Liver (tissue), 9 donors: ENCODE results near the gene ZNF274. TPM values are rescaled to one million over a fixed set of nuclear protein-coding genes. Genes with fewer than 3 reads are reported as not detected.
A peak's percentile ranks its signal among the peaks of the same experiment; 100 is the strongest.

Source experiments
- DNase-seq: peaks from one replicate; pipeline ENCODE4 v3.0.0-alpha.2; 2017; ENCODE audit warnings: low spot score
- H3K27ac ChIP-seq, 2 donors: one replicate each; pipeline ENCODE4 v1.7.0; 2013; ENCODE audit warnings: inconsistent platforms in 2 of 2, low read length in 2 of 2, control low read depth in 1 of 2, low read depth in 1 of 2, mild to moderate bottlenecking in 1 of 2
- H3K27me3 ChIP-seq, 4 donors: one replicate each; pipeline versions ENCODE4 v1.6.1 to v1.7.0; 2013; ENCODE audit warnings: low read length in 3 of 4, inconsistent platforms in 1 of 4, mild to moderate bottlenecking in 1 of 4, moderate library complexity in 1 of 4; ENCODE audit not compliant: control insufficient read depth in 4 of 4, insufficient read depth in 4 of 4
- H3K36me3 ChIP-seq, 4 donors: one replicate each; pipeline versions ENCODE4 v1.6.1 to v1.7.0; 2013; ENCODE audit warnings: low read length in 3 of 4, mild to moderate bottlenecking in 3 of 4, low read depth in 1 of 4, moderate library complexity in 1 of 4; ENCODE audit not compliant: control insufficient read depth in 4 of 4, insufficient read depth in 3 of 4
- H3K4me1 ChIP-seq, 4 donors: one replicate each; pipeline versions ENCODE4 v1.6.1 to v1.7.0; 2013; ENCODE audit warnings: low read length in 3 of 4, mild to moderate bottlenecking in 3 of 4, moderate library complexity in 1 of 4; ENCODE audit not compliant: control insufficient read depth in 4 of 4, insufficient read depth in 4 of 4
- H3K4me3 ChIP-seq, 3 donors: one replicate each; pipeline versions ENCODE4 v1.6.1 to v1.7.0; 2013; ENCODE audit warnings: low read length in 3 of 3, control low read depth in 1 of 3, low read depth in 1 of 3, mild to moderate bottlenecking in 1 of 3
- H3K9ac ChIP-seq, 2 donors: one replicate each; pipeline ENCODE4 v1.7.0; 2013; ENCODE audit warnings: low read length in 2 of 2, mild to moderate bottlenecking in 2 of 2, moderate library complexity in 2 of 2, control low read depth in 1 of 2, low read depth in 1 of 2
- H3K9me3 ChIP-seq, 4 donors: one replicate each; pipeline versions ENCODE4 v1.6.1 to v1.7.0; 2013; ENCODE audit warnings: low read length in 3 of 4; ENCODE audit not compliant: control insufficient read depth in 4 of 4
- ATF3 ChIP-seq: IDR thresholded peaks from 2 replicates; pipeline ENCODE4 v1.6.1; 2016; ENCODE audit warnings: antibody characterized with exemption
- CTCF ChIP-seq: fragments of 150-350 bp; IDR thresholded peaks from 2 replicates; pipeline ENCODE4 v1.5.1; 2017; ENCODE audit warnings: improper control_type of control experiment, low read depth, low read length; ENCODE audit not compliant: missing input control
- EGR1 ChIP-seq, 2 donors: IDR thresholded peaks; 2 replicates each; pipeline ENCODE4 v1.6.1; 2016 to 2018; ENCODE audit warnings: antibody characterized with exemption in 2 of 2, low read depth in 2 of 2
- FOXA1 ChIP-seq: IDR thresholded peaks from 2 replicates; pipeline ENCODE4 v1.6.1; 2016; ENCODE audit warnings: antibody characterized with exemption
- FOXA2 ChIP-seq: IDR thresholded peaks from 2 replicates; pipeline ENCODE4 v1.6.1; 2016; ENCODE audit warnings: antibody characterized with exemption
- GABPA ChIP-seq, 2 donors: IDR thresholded peaks in 1 of 2; conservative IDR thresholded peaks in 1 of 2; 2 replicates each; pipeline ENCODE4 v1.6.1; 2016; ENCODE audit warnings: antibody characterized with exemption in 2 of 2, mild to moderate bottlenecking in 1 of 2, moderate library complexity in 1 of 2
- HNF4A ChIP-seq, 2 donors: conservative IDR thresholded peaks; 2 replicates each; pipeline ENCODE4 v1.6.1; 2016; ENCODE audit warnings: antibody characterized with exemption in 2 of 2, mild to moderate bottlenecking in 2 of 2
- HNF4G ChIP-seq: IDR thresholded peaks from 2 replicates; pipeline ENCODE4 v1.6.1; 2016; ENCODE audit warnings: antibody characterized with exemption
- JUND ChIP-seq, 2 donors: IDR thresholded peaks; 2 replicates each; pipeline ENCODE4 v1.6.1; 2016; ENCODE audit warnings: antibody characterized with exemption in 2 of 2
- MAX ChIP-seq: IDR thresholded peaks from 2 replicates; pipeline ENCODE4 v1.6.1; 2016; ENCODE audit warnings: antibody characterized with exemption
- NR2F2 ChIP-seq: IDR thresholded peaks from 2 replicates; pipeline ENCODE4 v1.6.1; 2016; ENCODE audit warnings: antibody characterized with exemption
- REST ChIP-seq: IDR thresholded peaks from 2 replicates; pipeline ENCODE4 v1.6.1; 2016; ENCODE audit warnings: antibody characterized with exemption, mild to moderate bottlenecking
- RXRA ChIP-seq, 2 donors: IDR thresholded peaks; 2 replicates each; pipeline ENCODE4 v1.6.1; 2017 to 2018; ENCODE audit warnings: antibody characterized with exemption in 2 of 2, mild to moderate bottlenecking in 1 of 2
- SP1 ChIP-seq: IDR thresholded peaks from 2 replicates; pipeline ENCODE4 v1.6.1; 2018; ENCODE audit warnings: antibody characterized with exemption, mild to moderate bottlenecking
- TAF1 ChIP-seq: conservative IDR thresholded peaks from 2 replicates; pipeline ENCODE4 v1.6.1; 2016; ENCODE audit warnings: antibody characterized with exemption, mild to moderate bottlenecking
- ZBTB33 ChIP-seq: IDR thresholded peaks from 2 replicates; pipeline ENCODE4 v1.6.1; 2016; ENCODE audit warnings: antibody characterized with exemption
- WGBS: extraction: QIAGEN DNeasy Blood & Tissue Kit; methylation state at CpG from one replicate; pipeline ENCODE4 v1.1.7; 2013; 5-methylcytosine and 5-hydroxymethylcytosine counted together
- polyA plus RNA-seq, 2 donors: library from polyadenylated mRNA; stranded (reverse) in 1 of 2; unstranded in 1 of 2; fragments of 200-250 nt in 1 of 2; fragments of >200 nt in 1 of 2; fragmentation: Nextera tagmentation in 1 of 2; extraction: Ambion mirVana in 1 of 2; gene quantifications; one replicate each; pipeline versions ENCODE4 v1.2.1 to v1.2.3, GENCODE V29; 2013 to 2015
- total RNA-seq, 2 donors: library from RNA; depleted of rRNA; stranded (reverse); fragments of >200 nt; gene quantifications; one replicate each; pipeline ENCODE4 v1.2.3, GENCODE V29; 2014
- donor health status: healthy.
- donor health status: healthy.
- donor health status: healthy.
- donor health status: healthy.
- donor health status: healthy.

ZNF274 gene
- total and polyA plus RNA-seq, 4 donors, result 5.7 to 18.2 (median 11.9) TPM

GRCh38 chr19:58182577-58182988, 278 bp upstream of the ZNF274 start:
- Histone ChIP-seq H3K4me1 (peaks cover 0 to 13% (median 4%) of the 10 kb centered on the region in 4 donors), H3K9ac (no peak overlapping the region), H3K27me3 (no peaks in the 10 kb centered on the region), H3K4me3 (peak overlapping the region; percentile 65 to 95 (median 72)), H3K27ac (peak overlapping the region; percentile 99 to 100), H3K9me3 (peaks cover 41 to 62% (median 46%) of the 10 kb centered on the region in 4 donors), H3K36me3 (peaks cover 10 to 41% (median 28%) of the 10 kb centered on the region in 4 donors)
- no peak for DNase-seq
- no peak for TF ChIP-seq RXRA (IDR thresholded peaks at IDR 0.05)
- TF ChIP-seq JUND (IDR thresholded peaks at IDR 0.05), result no peak
- TF ChIP-seq MAX, result no peak
- no peak for TF ChIP-seq ATF3
- no peak for TF ChIP-seq HNF4G
- no peak for TF ChIP-seq ZBTB33
- TF ChIP-seq FOXA2, result no peak
- TF ChIP-seq TAF1, result no peak
- no peak for TF ChIP-seq REST
- no peak for TF ChIP-seq EGR1 (IDR thresholded peaks at IDR 0.05; ENCODE audit: low read depth in 2 of 2)
- no peak for TF ChIP-seq HNF4A (conservative IDR thresholded peaks at IDR 0.05)
- no peak for TF ChIP-seq NR2F2
- no peak for TF ChIP-seq CTCF
- no peak for TF ChIP-seq SP1
- TF ChIP-seq FOXA1, result no peak
- no peak for TF ChIP-seq GABPA (IDR thresholded peaks at IDR 0.05 in 1 of 2, conservative IDR thresholded peaks at IDR 0.05 in 1 of 2)
- 4% methylated on average over 17 of the region's 17 CpGs for WGBS

- 21% methylated on average over 13 of the region's 13 CpGs for WGBS
- Histone ChIP-seq H3K27me3 (no peaks in the 10 kb centered on the region), H3K4me3 (peak overlapping the region; percentile 72 to 94 (median 91)), H3K9me3 (peaks cover 41 to 58% (median 44%) of the 10 kb centered on the region in 4 donors), H3K36me3 (peaks cover 13 to 39% (median 33%) of the 10 kb centered on the region in 4 donors), H3K27ac (peak overlapping the region; percentile 99 to 100), H3K9ac (peak overlapping the region in 1 of 2 donors; percentile 93), H3K4me1 (peaks cover 0 to 13% (median 4%) of the 10 kb centered on the region in 4 donors)
- no peak for DNase-seq
- TF ChIP-seq FOXA1, result no peak
- TF ChIP-seq REST, result no peak
Measured at GRCh38 chr19:58183817-58184215, 955 bp downstream of the ZNF274 start.
